Endothelial cell of umbilical vein (primary cell): Measurements from ENCODE around the gene USP46. TPM values are rescaled to one million over a fixed set of nuclear protein-coding genes. Genes with fewer than 3 reads are reported as not detected.

Source experiments
- BruUV-seq: library from RNA; stranded (reverse); fragments of 400-500 nt; replicated peaks from 2 replicates; lab custom pipeline; 2021; lab: Mats Ljungman, UMichigan
- CTCF ChIA-PET: fragments of 300-600, 350-600 bp; sonication (Branson Sonifier 250); formaldehyde crosslinking; loops from one replicate; lab custom pipeline; 2021; ENCODE audit warnings: antibody characterized with exemption, inconsistent platforms; lab: Charles Lee
- POLR2A ChIA-PET: fragments of 300-600, 350-600 bp; sonication (Branson Sonifier 250); formaldehyde crosslinking; loops from one replicate; lab custom pipeline; 2021; ENCODE audit warnings: antibody characterized with exemption, inconsistent platforms; lab: Charles Lee
- DNase-seq: peaks from one replicate; pipeline ENCODE4 v3.0.0-alpha.2; 2011; ENCODE audit warnings: low read depth, low spot score
- FAIRE-seq: peaks from 2 replicates; lab custom pipeline; 2011; peaks lifted over from hg19 to GRCh38; lab: Jason Lieb, UNC
- H2AFZ ChIP-seq: 2 replicates; pipeline ENCODE4 v1.6.0; 2012; ENCODE audit warnings: low read depth, low read length, control low read depth, inconsistent platforms
- H3K27ac ChIP-seq: 2 replicates; pipeline ENCODE4 v1.5.1; 2011; ENCODE audit warnings: low read depth, mild to moderate bottlenecking, control low read depth, low read length, moderate library complexity; ENCODE audit not compliant: insufficient read depth
- H3K27me3 ChIP-seq, 2 experiments: 2 replicates each; pipeline versions ENCODE4 v1.6.0 to v1.6.1; 2011; ENCODE audit warnings: low read length in 2 of 2, mixed read lengths in 1 of 2; ENCODE audit not compliant: control insufficient read depth in 2 of 2, insufficient read depth in 2 of 2
- H3K36me3 ChIP-seq, 2 experiments: 2 replicates in 1 of 2; 3 replicates in 1 of 2; pipeline ENCODE4 v1.5.1; 2011; ENCODE audit warnings: low read length in 2 of 2, mild to moderate bottlenecking in 1 of 2, moderate library complexity in 1 of 2; ENCODE audit not compliant: control insufficient read depth in 2 of 2, insufficient read depth in 2 of 2; ENCODE audit errors: extremely low read depth in 1 of 2
- H3K4me1 ChIP-seq: 3 replicates; pipeline ENCODE4 v1.5.1; 2011; ENCODE audit warnings: mild to moderate bottlenecking, low read length; ENCODE audit not compliant: control insufficient read depth, insufficient read depth; ENCODE audit errors: extremely low read depth
- H3K4me2 ChIP-seq: 2 replicates; pipeline ENCODE4 v1.6.1; 2011; ENCODE audit warnings: low read length, control low read depth, mixed read lengths; ENCODE audit not compliant: insufficient read depth
- H3K4me3 ChIP-seq, 3 experiments: fragments of 200-600 bp in 1 of 3; sonication (generic), shearing (Covaris generic) in 1 of 3; replicated peaks in 1 of 3; 2 replicates each; pipeline ENCODE4 v1.5.1; 2011 to 2016; ENCODE audit warnings: control low read depth in 3 of 3, low read length in 3 of 3, mild to moderate bottlenecking in 2 of 3, inconsistent platforms in 1 of 3, low read depth in 1 of 3, moderate library complexity in 1 of 3; ENCODE audit not compliant: insufficient read depth in 1 of 3
- H3K79me2 ChIP-seq: 2 replicates; pipeline ENCODE4 v1.6.0; 2012; ENCODE audit warnings: low read length, inconsistent platforms; ENCODE audit not compliant: control insufficient read depth, insufficient read depth
- H3K9ac ChIP-seq: replicated peaks from 2 replicates; pipeline ENCODE3; 2011; ENCODE audit warnings: low read length, control low read depth; ENCODE audit not compliant: insufficient read depth; ENCODE audit errors: extremely low read depth
- H3K9me1 ChIP-seq: replicated peaks from 3 replicates; pipeline ENCODE4 v1.6.0; 2011; ENCODE audit warnings: mild to moderate bottlenecking, low read length; ENCODE audit not compliant: control insufficient read depth, insufficient read depth; ENCODE audit errors: extremely low read depth
- H3K9me3 ChIP-seq: replicated peaks from 2 replicates; pipeline ENCODE4 v1.5.1; 2012; ENCODE audit warnings: low read length, inconsistent platforms; ENCODE audit not compliant: control insufficient read depth, insufficient read depth
- H4K20me1 ChIP-seq: replicated peaks from 2 replicates; pipeline ENCODE3; 2011; ENCODE audit warnings: mild to moderate bottlenecking, low read length; ENCODE audit not compliant: control insufficient read depth, insufficient read depth; ENCODE audit errors: extremely low read depth
- EZH2 ChIP-seq: IDR thresholded peaks from 2 replicates; pipeline ENCODE4 v1.6.1; 2012; ENCODE audit warnings: borderline replicate concordance, low read depth, mild to moderate bottlenecking, moderate library complexity, low read length, inconsistent platforms; ENCODE audit not compliant: severe bottlenecking
- FOS ChIP-seq: IDR thresholded peaks from 2 replicates; pipeline ENCODE4 v1.6.1; 2011; ENCODE audit warnings: mild to moderate bottlenecking, low read length, moderate library complexity, borderline replicate concordance; ENCODE audit not compliant: insufficient read depth
- GATA2 ChIP-seq: IDR thresholded peaks from 2 replicates; pipeline ENCODE4 v1.7.0; 2011; ENCODE audit warnings: low read depth, mild to moderate bottlenecking, moderate library complexity, mixed read lengths, low read length; ENCODE audit not compliant: insufficient read length, insufficient read depth
- JUN ChIP-seq: IDR thresholded peaks from 2 replicates; pipeline ENCODE4 v1.6.1; 2011; ENCODE audit warnings: borderline replicate concordance, low read depth; ENCODE audit not compliant: insufficient read length, insufficient read depth
- MYC ChIP-seq: IDR thresholded peaks from one replicate; pipeline ENCODE4 v1.6.1; 2011; ENCODE audit warnings: mild to moderate bottlenecking, low read depth, low read length
- POLR2A ChIP-seq: IDR thresholded peaks from 2 replicates; pipeline ENCODE4 v1.6.1; 2012; ENCODE audit warnings: low read depth, mild to moderate bottlenecking, control low read depth, low read length
- POLR2AphosphoS5 ChIP-seq: IDR thresholded peaks from 2 replicates; pipeline ENCODE4 v1.6.1; 2012; ENCODE audit warnings: low read depth, mild to moderate bottlenecking, control low read depth, low read length, moderate library complexity; ENCODE audit not compliant: insufficient read depth
- dilution Hi-C: fragments of 300-500 bp; cut with MboI; formaldehyde crosslinking; loops from one replicate; pipeline ENCODE4 v1.15.0; 2019; ENCODE audit warnings: low sequenced_read_pairs; ENCODE audit not compliant: extremely low pct_ligation_motif_present
- intact Hi-C: fragments of 100-400 bp; cut with micrococcal nuclease; formaldehyde crosslinking; loops from one replicate; pipeline ENCODE4 v1.10.0; 2022
- polyA plus RNA-seq, 4 experiments: library from polyadenylated mRNA; depleted of rRNA in 3 of 4; stranded (reverse) in 3 of 4; unstranded in 1 of 4; fragments of >200 nt; gene quantifications; 2 replicates each; pipeline versions ENCODE4 v1.2.1 to v1.2.3, GENCODE V29; 2011 to 2012; ENCODE audit warnings: missing spikeins in 1 of 4
- total RNA-seq: library from RNA; stranded (reverse); gene quantifications from 2 replicates; pipeline ENCODE4 v1.2.3, GENCODE V29; 2021
- TF ChIP-seq, protein P1 (sequence below), 2 donors: IDR thresholded peaks; 1 replicate in 1 of 2; 2 replicates in 1 of 2; pipeline ENCODE4 v1.5.1; 2011; ENCODE audit warnings: low read length in 2 of 2, mild to moderate bottlenecking in 2 of 2, moderate library complexity in 2 of 2, control low read depth in 1 of 2, inconsistent platforms in 1 of 2, low read depth in 1 of 2; ENCODE audit not compliant: insufficient read depth in 1 of 2; ENCODE audit errors: extremely low read depth in 1 of 2
- TF ChIP-seq, protein P2 (sequence below): IDR thresholded peaks from 2 replicates; pipeline ENCODE4 v1.6.1; 2011; ENCODE audit not compliant: insufficient read depth, insufficient read length

USP46 gene
- total and polyA plus RNA-seq, 2 donors (not counting 3 experiments of a cell fraction or from before 2014, with no cell fraction given) = 5.2 to 23.7 TPM

DNA sequence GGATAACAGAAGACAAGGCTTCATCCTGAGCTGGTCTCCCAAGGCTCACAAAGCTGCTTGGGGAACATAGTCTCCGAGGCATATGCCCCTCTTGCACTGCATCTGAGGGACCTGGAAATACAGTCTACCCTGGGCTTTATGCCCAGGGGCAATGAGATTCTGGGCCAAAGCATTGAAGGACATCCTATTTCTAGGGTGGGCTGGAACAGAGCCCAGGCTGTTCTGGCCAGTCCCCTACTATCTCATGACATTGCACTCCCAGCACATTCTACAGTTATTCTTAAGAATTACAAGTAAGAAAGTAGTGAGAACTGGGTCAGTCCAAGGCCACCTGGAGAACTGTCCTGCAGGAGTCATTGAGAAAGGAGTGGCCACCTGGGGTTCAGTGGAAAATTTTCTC is 107.6 kb downstream of the USP46 start:
- dilution Hi-C loops = no loop called here
- Histone ChIP-seq H3K27me3 (peaks cover 13 to 16% of the 10 kb centered on the region in 2 experiments), H3K9ac (no peak overlapping the region), H3K9me3 (no peaks in the 10 kb centered on the region), H3K79me2 (no peaks in the 10 kb centered on the region), H3K36me3 (no peaks in the 10 kb centered on the region), H3K4me3 (no peak overlapping the region), H4K20me1 (no peaks in the 10 kb centered on the region), H3K27ac (no peak overlapping the region), H2AFZ (no peak overlapping the region), H3K9me1 (no peaks in the 10 kb centered on the region), H3K4me1 (no peaks in the 10 kb centered on the region), H3K4me2 (no peak overlapping the region)
- TF ChIP-seq, protein P1, sequence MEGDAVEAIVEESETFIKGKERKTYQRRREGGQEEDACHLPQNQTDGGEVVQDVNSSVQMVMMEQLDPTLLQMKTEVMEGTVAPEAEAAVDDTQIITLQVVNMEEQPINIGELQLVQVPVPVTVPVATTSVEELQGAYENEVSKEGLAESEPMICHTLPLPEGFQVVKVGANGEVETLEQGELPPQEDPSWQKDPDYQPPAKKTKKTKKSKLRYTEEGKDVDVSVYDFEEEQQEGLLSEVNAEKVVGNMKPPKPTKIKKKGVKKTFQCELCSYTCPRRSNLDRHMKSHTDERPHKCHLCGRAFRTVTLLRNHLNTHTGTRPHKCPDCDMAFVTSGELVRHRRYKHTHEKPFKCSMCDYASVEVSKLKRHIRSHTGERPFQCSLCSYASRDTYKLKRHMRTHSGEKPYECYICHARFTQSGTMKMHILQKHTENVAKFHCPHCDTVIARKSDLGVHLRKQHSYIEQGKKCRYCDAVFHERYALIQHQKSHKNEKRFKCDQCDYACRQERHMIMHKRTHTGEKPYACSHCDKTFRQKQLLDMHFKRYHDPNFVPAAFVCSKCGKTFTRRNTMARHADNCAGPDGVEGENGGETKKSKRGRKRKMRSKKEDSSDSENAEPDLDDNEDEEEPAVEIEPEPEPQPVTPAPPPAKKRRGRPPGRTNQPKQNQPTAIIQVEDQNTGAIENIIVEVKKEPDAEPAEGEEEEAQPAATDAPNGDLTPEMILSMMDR (IDR thresholded peaks at IDR 0.05; ENCODE audit: extremely low read depth in 1 of 2, insufficient read depth in 1 of 2, low read depth in 1 of 2, low read length in 2 of 2) = no peak
- TF ChIP-seq POLR2AphosphoS5 (no peak), POLR2A (no peak), EZH2 (no peak), FOS (no peak), GATA2 (no peak), MYC (no peak), JUN (no peak)
- TF ChIP-seq, protein P2, sequence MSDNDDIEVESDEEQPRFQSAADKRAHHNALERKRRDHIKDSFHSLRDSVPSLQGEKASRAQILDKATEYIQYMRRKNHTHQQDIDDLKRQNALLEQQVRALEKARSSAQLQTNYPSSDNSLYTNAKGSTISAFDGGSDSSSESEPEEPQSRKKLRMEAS = no peak
- no peak for FAIRE-seq
- intact Hi-C loops = no loop called here
- POLR2A ChIA-PET = no interaction called here
- CTCF ChIA-PET = interaction anchor here (2.1 kb wide), 1 partner anchor 1682 kb away, joined by 10 read pairs; no protein-coding TSS in a partner anchor
- DNase-seq = no peak
- BruUV-seq = no TSS peak
